ENCODE data around the gene PLA2G15. TPM values are rescaled to one million over a fixed set of nuclear protein-coding genes. Genes with fewer than 3 reads are reported as not detected.

The PLA2G15 gene
- total and polyA plus RNA-seq, 2 donors, result 8.4 to 13.1 TPM

DNA sequence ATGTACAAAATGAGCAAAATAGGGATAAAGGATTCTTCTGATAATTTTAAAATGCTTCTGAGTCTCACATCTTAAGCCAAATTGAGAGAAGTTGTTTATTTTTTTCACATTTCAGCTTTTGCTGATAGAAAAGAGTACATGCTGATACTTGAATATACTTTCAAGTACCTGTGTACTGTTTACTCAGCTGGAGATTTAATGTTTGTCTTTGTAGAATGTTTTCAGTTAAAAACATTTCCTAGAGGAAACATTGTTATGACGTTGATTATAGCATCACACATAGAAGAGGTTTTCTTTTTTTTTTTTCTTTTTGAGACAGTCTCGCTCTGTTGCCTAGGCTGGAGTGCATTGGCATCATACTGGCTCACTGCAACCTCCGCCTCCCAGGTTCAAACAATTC lies 28.9 kb upstream of the PLA2G15 start:
- peaks cover 3 to 67% of the 10 kb centered on the region in 2 donors for H3K36me3 ChIP-seq (ENCODE audit: control insufficient read depth in 2 of 2, insufficient read depth in 2 of 2, low read length in 1 of 2)
- DNase-seq (ENCODE audit: low read depth in 6 of 9, low spot score in 9 of 9), result no peak
- no peak overlapping the region for H3K4me3 ChIP-seq (ENCODE audit: low read length in 2 of 2)
- WGBS, result 84% methylated on average over 3 of the region's 3 CpGs
- no peaks in the 10 kb centered on the region for H3K9me3 ChIP-seq (ENCODE audit: control insufficient read depth in 2 of 2, insufficient read depth in 1 of 2, low read length in 1 of 2)
- peaks cover 44 to 75% of the 10 kb centered on the region in 2 donors for H3K4me1 ChIP-seq (ENCODE audit: control insufficient read depth in 2 of 2, insufficient read depth in 2 of 2, low read length in 2 of 2)
- H3K27ac ChIP-seq (ENCODE audit: low read depth in 1 of 2, low read length in 1 of 2), result peak overlapping the region in 1 of 2 donors; percentile 48
- no peaks in the 10 kb centered on the region for H3K27me3 ChIP-seq (ENCODE audit: control insufficient read depth in 2 of 2, insufficient read depth in 1 of 2, low read length in 1 of 2)

DNA sequence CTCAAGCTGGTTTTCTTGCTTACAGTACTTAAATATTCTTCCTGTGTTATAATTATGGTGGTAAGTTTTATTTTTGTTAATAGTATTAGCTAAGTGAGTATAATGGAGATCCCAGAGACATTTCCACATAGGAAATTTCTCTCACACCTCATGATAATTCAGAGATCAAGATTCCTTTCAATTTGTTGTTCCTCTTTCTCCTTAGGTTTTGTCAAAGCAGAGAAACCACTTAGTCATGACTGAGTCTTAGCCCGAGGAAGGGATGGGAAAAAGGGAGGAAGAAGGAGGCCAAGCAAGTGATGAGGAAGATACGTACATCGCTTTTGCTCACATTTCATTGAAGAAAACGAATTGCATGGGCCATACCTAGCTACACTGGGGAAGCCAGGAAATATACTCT lies 27.7 kb upstream of the PLA2G15 start:
- H3K4me1 ChIP-seq (ENCODE audit: control insufficient read depth in 2 of 2, insufficient read depth in 2 of 2, low read length in 2 of 2), result peaks cover 45 to 78% of the 10 kb centered on the region in 2 donors
- H3K9me3 ChIP-seq (ENCODE audit: control insufficient read depth in 2 of 2, insufficient read depth in 1 of 2, low read length in 1 of 2), result no peaks in the 10 kb centered on the region
- no peaks in the 10 kb centered on the region for H3K27me3 ChIP-seq (ENCODE audit: control insufficient read depth in 2 of 2, insufficient read depth in 1 of 2, low read length in 1 of 2)
- H3K36me3 ChIP-seq (ENCODE audit: control insufficient read depth in 2 of 2, insufficient read depth in 2 of 2, low read length in 1 of 2), result peaks cover 3 to 72% of the 10 kb centered on the region in 2 donors
- no peak for DNase-seq (ENCODE audit: low read depth in 6 of 9, low spot score in 9 of 9)
- no peak overlapping the region for H3K4me3 ChIP-seq (ENCODE audit: low read length in 2 of 2)
- 89% methylated on average over 4 of the region's 4 CpGs for WGBS
- H3K27ac ChIP-seq (ENCODE audit: low read depth in 1 of 2, low read length in 1 of 2), result peak overlapping the region; percentile 69 to 76

DNA sequence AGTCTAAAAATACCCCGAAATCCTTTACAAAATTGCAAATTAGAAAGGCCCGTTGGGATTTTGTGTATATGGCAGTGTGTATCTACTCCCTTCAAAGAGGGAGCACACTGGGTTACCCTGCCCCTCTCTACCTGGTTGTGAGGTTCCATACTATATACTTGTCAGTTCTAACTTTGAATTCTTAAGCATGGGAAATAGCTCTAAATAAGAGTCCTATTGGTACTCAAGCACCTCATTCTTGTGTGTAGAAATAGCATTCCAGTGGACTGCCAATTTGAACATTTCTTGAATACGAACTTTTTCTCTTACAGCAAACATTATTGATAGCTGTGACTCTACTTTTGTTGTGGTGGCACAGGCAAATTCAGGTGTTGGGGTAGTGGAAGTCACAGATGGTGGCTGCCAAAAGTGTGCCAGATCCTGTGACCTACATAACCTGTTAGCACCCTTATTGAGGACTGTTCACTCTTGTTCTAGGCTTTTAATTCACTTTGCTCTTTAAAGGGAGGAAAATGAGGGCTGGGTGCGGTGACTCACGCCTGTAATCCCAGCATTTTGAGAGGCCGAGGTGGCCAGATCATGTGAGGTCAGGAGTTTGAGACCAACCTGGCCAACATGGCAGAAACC lies 25.3 kb upstream of the PLA2G15 start:
- H3K27me3 ChIP-seq (ENCODE audit: control insufficient read depth in 2 of 2, insufficient read depth in 1 of 2, low read length in 1 of 2), result no peaks in the 10 kb centered on the region
- 43% methylated on average over 6 of the region's 6 CpGs for WGBS
- peak overlapping the region; percentile 87 to 94 for H3K27ac ChIP-seq (ENCODE audit: low read depth in 1 of 2, low read length in 1 of 2)
- peaks cover 7 to 70% of the 10 kb centered on the region in 2 donors for H3K36me3 ChIP-seq (ENCODE audit: control insufficient read depth in 2 of 2, insufficient read depth in 2 of 2, low read length in 1 of 2)
- no peaks in the 10 kb centered on the region for H3K9me3 ChIP-seq (ENCODE audit: control insufficient read depth in 2 of 2, insufficient read depth in 1 of 2, low read length in 1 of 2)
- peak in 6 of 9 donors; percentile 57 to 87 (median 68) for DNase-seq (ENCODE audit: low read depth in 6 of 9, low spot score in 9 of 9)
- H3K4me3 ChIP-seq (ENCODE audit: low read length in 2 of 2), result peak overlapping the region in 1 of 2 donors; percentile 21
- H3K4me1 ChIP-seq (ENCODE audit: control insufficient read depth in 2 of 2, insufficient read depth in 2 of 2, low read length in 2 of 2), result peaks cover 44 to 77% of the 10 kb centered on the region in 2 donors

DNA sequence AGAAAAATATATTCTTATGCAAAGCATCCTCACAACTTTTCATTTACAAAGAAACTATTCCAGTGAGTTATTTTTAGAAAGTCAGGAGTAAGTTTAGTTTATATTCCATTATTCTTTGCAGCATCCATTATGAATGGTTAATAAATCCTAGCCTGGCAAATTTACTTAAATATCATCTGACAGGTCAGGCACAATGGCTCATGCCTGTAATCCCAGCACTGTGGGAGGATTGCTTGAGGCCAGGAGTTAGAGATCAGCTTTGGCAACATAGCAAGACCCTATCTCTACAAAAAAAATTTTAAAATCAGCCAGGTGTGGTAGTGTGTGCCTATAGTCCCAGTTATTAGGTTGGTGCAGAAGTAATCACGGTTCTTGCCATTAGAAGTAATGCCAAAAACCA lies 22.1 kb upstream of the PLA2G15 start:
- 89% methylated on average over 1 of the region's 1 CpG for WGBS
- no peak for DNase-seq (ENCODE audit: low read depth in 6 of 9, low spot score in 9 of 9)
- Histone ChIP-seq H3K9me3 (ENCODE audit: control insufficient read depth in 2 of 2, insufficient read depth in 1 of 2, low read length in 1 of 2) (no peaks in the 10 kb centered on the region), H3K27ac (ENCODE audit: low read depth in 1 of 2, low read length in 1 of 2) (peak overlapping the region in 1 of 2 donors; percentile 47), H3K36me3 (ENCODE audit: control insufficient read depth in 2 of 2, insufficient read depth in 2 of 2, low read length in 1 of 2) (peaks cover 14 to 65% of the 10 kb centered on the region in 2 donors), H3K4me1 (ENCODE audit: control insufficient read depth in 2 of 2, insufficient read depth in 2 of 2, low read length in 2 of 2) (peaks cover 47 to 74% of the 10 kb centered on the region in 2 donors), H3K27me3 (ENCODE audit: control insufficient read depth in 2 of 2, insufficient read depth in 1 of 2, low read length in 1 of 2) (no peaks in the 10 kb centered on the region), H3K4me3 (ENCODE audit: low read length in 2 of 2) (no peak overlapping the region)

DNA sequence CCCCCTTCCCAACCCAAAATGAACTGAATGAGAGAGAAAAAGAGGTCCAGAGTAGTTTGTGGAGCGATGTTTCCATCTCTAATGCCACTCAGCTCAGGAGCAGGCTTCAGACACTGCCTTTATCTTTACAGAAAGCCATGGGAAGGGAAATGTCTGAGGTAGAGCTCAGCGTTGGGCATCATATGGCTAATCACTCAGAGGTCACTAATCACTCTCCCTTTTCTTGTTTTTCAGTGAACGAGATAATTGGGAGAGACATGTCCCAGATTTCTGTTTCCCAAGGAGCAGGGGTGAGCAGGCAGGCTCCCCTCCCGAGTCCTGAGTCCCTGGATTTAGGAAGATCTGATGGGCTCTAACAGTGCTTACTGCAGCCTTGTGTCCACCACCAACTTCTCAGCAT lies 19.1 kb upstream of the PLA2G15 start:
- no peaks in the 10 kb centered on the region for H3K9me3 ChIP-seq (ENCODE audit: control insufficient read depth in 2 of 2, insufficient read depth in 1 of 2, low read length in 1 of 2)
- H3K27ac ChIP-seq (ENCODE audit: low read depth in 1 of 2, low read length in 1 of 2), result peak overlapping the region; percentile 90 to 91
- peaks cover 24 to 76% of the 10 kb centered on the region in 2 donors for H3K36me3 ChIP-seq (ENCODE audit: control insufficient read depth in 2 of 2, insufficient read depth in 2 of 2, low read length in 1 of 2)
- WGBS, result 96% methylated on average over 4 of the region's 4 CpGs
- no peak for DNase-seq (ENCODE audit: low read depth in 6 of 9, low spot score in 9 of 9)
- no peaks in the 10 kb centered on the region for H3K27me3 ChIP-seq (ENCODE audit: control insufficient read depth in 2 of 2, insufficient read depth in 1 of 2, low read length in 1 of 2)
- peaks cover 50 to 75% of the 10 kb centered on the region in 2 donors for H3K4me1 ChIP-seq (ENCODE audit: control insufficient read depth in 2 of 2, insufficient read depth in 2 of 2, low read length in 2 of 2)
- H3K4me3 ChIP-seq (ENCODE audit: low read length in 2 of 2), result no peak overlapping the region

DNA sequence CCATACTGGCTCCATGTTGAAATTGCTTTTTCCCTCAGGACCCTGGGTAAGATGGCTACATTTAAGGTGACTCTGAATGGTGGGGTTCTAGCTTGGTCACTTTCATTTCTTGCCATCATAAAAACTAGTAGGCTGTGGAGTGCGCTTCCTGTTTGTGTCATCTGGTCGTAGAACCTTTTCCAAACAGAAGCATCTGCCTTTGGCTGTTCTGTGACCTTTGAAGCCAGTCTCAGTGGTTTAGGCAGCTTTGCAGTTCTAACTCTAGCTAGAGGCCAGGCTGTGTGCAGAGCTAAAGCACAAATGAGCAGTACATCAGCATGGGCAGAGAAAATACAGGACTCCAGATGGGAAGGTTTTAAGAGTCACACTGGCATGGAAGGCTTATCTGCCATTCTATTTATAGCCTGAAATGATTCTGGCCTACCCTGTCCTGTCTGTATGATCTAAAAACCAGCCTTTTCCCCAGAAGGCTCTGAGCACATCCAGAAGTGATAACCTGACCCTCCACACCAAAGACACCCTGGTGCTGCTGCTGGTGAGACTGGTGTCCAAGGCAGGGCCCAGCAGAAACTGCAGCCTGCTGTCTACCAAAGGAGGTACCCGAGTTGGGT lies 17.9 kb upstream of the PLA2G15 start:
- H3K9me3 ChIP-seq (ENCODE audit: control insufficient read depth in 2 of 2, insufficient read depth in 1 of 2, low read length in 1 of 2), result no peaks in the 10 kb centered on the region
- peaks cover 36 to 77% of the 10 kb centered on the region in 2 donors for H3K36me3 ChIP-seq (ENCODE audit: control insufficient read depth in 2 of 2, insufficient read depth in 2 of 2, low read length in 1 of 2)
- peak in 4 of 9 donors; percentile 62 to 87 (median 64) for DNase-seq (ENCODE audit: low read depth in 6 of 9, low spot score in 9 of 9)
- WGBS, result 20% methylated on average over 3 of the region's 3 CpGs
- H3K27me3 ChIP-seq (ENCODE audit: control insufficient read depth in 2 of 2, insufficient read depth in 1 of 2, low read length in 1 of 2), result no peaks in the 10 kb centered on the region
- H3K4me1 ChIP-seq (ENCODE audit: control insufficient read depth in 2 of 2, insufficient read depth in 2 of 2, low read length in 2 of 2), result peaks cover 43 to 77% of the 10 kb centered on the region in 2 donors
- H3K27ac ChIP-seq (ENCODE audit: low read depth in 1 of 2, low read length in 1 of 2), result peak overlapping the region; percentile 86 to 90
- H3K4me3 ChIP-seq (ENCODE audit: low read length in 2 of 2), result no peak overlapping the region

DNA sequence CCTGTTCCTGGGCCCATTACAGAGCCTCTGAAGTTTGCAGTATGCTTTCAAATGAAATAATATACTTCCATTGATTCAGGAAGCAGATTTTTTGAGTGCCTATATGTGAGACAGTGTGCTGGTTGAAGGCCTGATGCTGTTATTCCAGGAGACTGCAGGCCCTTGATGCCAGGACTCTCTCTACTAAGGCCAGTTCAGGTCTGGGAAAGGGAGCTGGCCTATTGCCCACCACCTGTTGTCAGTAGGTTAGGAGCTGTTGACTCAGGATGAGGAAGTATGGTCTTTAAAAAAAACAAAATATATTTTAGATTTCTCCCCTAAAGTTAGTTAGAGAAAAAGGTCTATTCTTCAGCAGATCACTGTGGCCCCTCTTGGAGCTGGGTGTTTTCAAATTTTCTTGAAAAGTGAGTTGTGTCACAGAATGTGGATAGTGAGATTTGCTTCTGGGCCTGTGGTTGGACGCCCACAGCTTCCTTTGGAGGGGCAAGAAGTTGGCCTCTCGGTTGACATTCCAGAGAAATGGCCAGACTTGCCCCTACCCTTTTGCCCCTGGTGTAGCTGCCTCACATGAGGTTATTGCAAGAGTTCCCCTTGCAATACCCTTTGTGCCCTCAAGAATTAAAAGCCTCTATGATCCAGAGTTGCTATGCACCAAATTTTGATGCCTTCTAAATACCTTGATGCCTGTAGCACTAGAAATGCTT lies 17.2 kb upstream of the PLA2G15 start:
- no peak overlapping the region for H3K4me3 ChIP-seq (ENCODE audit: low read length in 2 of 2)
- no peaks in the 10 kb centered on the region for H3K27me3 ChIP-seq (ENCODE audit: control insufficient read depth in 2 of 2, insufficient read depth in 1 of 2, low read length in 1 of 2)
- WGBS, result 74% methylated on average over 2 of the region's 2 CpGs
- no peak for DNase-seq (ENCODE audit: low read depth in 6 of 9, low spot score in 9 of 9)
- peak overlapping the region; percentile 86 to 90 for H3K27ac ChIP-seq (ENCODE audit: low read depth in 1 of 2, low read length in 1 of 2)
- H3K36me3 ChIP-seq (ENCODE audit: control insufficient read depth in 2 of 2, insufficient read depth in 2 of 2, low read length in 1 of 2), result peaks cover 39 to 74% of the 10 kb centered on the region in 2 donors
- peaks cover 40 to 78% of the 10 kb centered on the region in 2 donors for H3K4me1 ChIP-seq (ENCODE audit: control insufficient read depth in 2 of 2, insufficient read depth in 2 of 2, low read length in 2 of 2)
- H3K9me3 ChIP-seq (ENCODE audit: control insufficient read depth in 2 of 2, insufficient read depth in 1 of 2, low read length in 1 of 2), result no peaks in the 10 kb centered on the region

DNA sequence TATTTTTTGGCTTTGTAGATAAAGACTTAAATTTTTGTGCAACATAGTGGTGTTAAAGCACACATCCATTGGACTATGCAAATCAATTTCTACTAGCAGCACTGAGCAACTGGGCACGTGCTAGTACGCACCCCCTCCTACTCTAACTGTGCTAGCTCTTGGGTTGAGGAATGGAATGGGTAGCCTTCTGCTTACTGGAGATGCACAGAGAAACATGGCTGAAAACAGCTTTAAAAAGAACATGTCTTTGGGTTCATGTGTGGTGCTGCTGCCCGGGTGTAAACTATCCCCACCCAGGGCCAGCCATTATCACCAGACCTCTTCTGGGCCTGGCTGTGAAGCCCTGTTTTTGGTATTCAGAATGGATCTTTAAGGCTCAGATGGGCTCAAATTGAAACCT lies 16.5 kb upstream of the PLA2G15 start:
- H3K27me3 ChIP-seq (ENCODE audit: control insufficient read depth in 2 of 2, insufficient read depth in 1 of 2, low read length in 1 of 2), result no peaks in the 10 kb centered on the region
- no peak for DNase-seq (ENCODE audit: low read depth in 6 of 9, low spot score in 9 of 9)
- WGBS, result 97% methylated on average over 3 of the region's 3 CpGs
- H3K36me3 ChIP-seq (ENCODE audit: control insufficient read depth in 2 of 2, insufficient read depth in 2 of 2, low read length in 1 of 2), result peaks cover 35 to 75% of the 10 kb centered on the region in 2 donors
- H3K9me3 ChIP-seq (ENCODE audit: control insufficient read depth in 2 of 2, insufficient read depth in 1 of 2, low read length in 1 of 2), result no peaks in the 10 kb centered on the region
- no peak overlapping the region for H3K4me3 ChIP-seq (ENCODE audit: low read length in 2 of 2)
- H3K4me1 ChIP-seq (ENCODE audit: control insufficient read depth in 2 of 2, insufficient read depth in 2 of 2, low read length in 2 of 2), result peaks cover 43 to 79% of the 10 kb centered on the region in 2 donors
- H3K27ac ChIP-seq (ENCODE audit: low read depth in 1 of 2, low read length in 1 of 2), result peak overlapping the region; percentile 6 to 90

All from thymus (tissue), 11 donors.